ENCODE results near the gene GIT2.
"Not testable (repeated sequence)": the region's sequence is repeated elsewhere in the genome, so short reads cannot be mapped to it uniquely, and the experiment has no call there.

Gene GIT2

GRCh38 chr12:109920261-109920780 lies 75.8 kb downstream of the GIT2 start:
- DNase-seq (ENCODE audit: low spot score), result no peak

DNA sequence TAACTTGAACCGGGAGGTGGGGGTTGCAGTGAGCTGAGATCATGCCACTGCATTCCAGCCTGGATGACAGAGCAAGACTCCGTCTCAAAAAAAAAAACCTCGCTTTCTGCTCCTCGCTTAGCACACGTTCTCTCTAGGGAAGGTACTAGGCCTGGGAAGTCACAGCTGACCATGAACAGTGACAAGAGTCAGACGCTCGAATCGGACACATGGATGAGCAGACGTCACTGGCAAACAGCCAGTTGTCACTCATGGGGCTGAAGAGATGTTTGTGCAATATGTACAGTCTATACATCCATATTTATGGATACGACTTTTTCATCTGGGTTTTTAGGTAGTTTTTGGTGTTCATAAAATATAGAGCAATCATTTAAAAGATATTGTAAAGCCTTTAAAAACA lies 76.7 kb downstream of the GIT2 start:
- DNase-seq (ENCODE audit: low spot score), result no peak

DNA sequence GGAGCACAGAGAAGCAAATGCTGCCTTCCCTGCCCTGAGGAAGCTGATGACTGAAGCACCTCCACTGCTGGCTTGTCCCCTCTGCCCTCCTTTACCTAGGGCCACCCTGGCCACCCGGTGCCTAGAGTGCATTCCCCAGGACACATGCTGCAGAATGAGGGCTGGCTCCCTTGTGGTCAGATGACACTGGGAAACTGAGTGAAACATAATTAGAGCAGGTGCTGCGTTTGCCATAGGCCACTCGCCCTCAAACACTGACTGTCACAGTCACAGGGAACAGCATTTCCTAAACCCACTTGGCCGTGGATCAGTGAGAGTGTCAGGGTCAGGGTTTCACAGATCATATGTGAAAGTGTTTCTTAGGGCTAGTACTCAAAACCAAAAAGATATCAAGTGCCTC lies 80.1 kb downstream of the GIT2 start:
- no peak for DNase-seq (ENCODE audit: low spot score)

DNA sequence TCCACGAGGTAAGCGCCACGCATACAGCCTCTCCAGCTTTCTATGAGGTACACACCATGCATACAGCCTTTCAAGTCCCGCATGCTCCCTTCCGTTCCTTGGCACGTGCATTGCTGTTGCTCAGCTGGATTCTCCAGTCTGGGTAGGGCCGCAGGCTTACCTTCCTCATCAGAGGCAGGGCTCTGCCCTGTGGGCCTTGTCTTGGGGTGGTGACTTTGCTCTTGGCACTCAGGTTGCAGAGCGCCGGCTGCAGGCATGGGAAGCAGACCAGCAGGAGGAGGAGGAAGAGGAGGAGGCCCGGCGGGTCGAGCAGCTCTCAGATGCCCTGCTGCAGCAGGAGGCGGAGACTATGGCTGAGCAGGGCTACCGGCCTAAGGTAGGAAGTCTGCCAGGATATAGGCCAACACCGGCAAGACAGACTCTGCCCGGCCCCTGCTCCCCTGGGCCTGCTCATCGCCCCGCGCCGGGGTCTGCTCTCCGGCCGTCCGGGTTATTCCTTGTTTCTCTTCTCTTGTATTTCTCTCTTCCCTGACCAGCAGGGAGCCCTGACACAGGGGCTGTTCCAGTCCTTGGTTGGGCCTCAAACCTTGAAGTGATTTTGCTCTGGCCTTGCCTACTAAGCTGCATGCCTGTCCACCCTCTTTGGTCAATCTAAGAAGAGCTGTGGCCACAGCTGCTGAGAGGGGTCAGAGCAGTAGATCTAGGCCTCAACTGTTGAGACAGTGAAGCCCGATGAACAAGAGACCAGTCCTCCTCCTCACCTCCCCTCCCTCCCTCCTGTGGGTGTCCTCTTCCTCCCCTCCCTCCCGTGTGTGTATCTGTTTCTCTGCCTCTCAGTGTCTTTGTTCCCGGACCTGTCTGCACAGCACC lies 80.8 kb downstream of the GIT2 start:
- no peak for DNase-seq (ENCODE audit: low spot score)

- DNase-seq (ENCODE audit: low spot score), result no peak
Measured at GRCh38 chr12:109914461-109914860, 81.7 kb downstream of the GIT2 start.

DNA sequence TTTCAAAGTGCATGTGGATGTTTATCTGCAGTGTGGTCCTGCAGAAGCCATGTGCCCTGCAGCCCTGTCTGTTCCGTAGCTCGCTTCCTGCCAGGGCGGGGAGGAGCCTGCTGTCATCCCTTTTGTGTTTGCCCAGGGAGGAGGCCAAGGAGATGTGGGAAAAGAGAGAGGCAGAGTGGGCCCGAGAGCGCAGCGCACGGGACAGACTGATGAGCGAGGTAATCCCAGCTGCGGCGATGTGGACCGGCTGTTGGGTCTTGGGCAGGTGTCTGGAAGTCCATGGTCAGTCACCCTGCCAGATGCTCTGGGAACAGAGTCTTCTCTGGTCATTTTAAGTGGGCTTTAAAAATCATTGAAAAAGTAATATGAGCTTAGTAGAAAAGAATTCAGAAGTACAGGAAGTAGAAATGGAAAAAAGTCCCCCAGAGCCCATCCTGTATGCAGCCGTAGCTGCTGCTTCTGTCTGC lies 83.3 kb downstream of the GIT2 start:
- no peak for DNase-seq (ENCODE audit: low spot score)

DNA sequence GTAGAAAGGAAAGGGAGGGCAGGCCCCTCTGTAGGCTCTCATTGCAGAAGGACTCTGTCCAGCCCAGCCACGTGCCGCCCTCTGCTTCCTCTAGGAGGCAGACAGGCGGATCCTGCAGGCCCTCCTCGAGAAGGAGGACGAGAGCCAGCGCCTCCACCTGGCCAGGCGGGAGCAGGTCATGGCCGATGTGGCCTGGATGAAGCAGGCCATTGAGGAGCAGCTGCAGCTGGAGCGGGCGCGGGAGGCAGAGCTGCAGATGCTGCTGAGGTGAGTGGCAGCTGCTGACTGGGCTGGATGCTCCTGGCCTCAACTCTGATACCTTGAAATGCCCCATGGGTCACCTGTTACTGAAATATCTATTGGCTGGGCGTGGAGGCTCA lies 85.2 kb downstream of the GIT2 start:
- DNase-seq (ENCODE audit: low spot score), result no peak

DNA sequence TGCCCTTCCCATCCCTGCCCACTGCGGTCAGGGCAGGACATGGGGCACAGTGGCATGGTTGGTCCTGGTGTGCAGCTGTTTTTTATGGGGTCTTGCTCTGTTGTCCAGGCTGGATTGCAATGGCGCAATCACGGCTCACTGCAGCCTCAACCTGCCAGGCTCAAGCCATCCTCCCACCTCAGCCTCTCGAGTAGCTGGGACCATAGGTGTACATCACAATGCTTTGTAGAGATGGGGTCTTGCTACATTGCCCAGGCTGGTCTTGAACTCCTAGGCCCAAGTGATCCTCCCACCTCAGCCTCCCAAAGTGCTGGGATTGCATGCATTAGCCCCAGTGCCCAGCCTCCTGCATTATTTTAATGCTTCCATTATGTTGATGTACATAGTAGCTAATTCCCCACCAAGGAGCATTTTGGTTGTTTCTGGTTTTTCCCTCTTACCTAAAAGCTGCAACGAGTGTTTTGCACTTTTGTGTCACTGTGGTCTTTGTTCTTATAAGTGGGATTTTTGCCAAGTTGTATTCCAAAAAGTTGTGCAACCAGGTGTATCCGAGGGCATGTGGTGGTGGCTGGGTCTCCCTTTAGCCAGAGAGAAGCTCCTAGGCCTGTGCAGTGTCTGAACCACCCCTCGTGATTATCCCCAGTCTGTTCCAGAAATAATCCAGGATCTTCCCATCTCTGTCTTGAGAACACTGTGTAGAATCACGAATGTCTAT lies 85.8 kb downstream of the GIT2 start:
- no peak for DNase-seq (ENCODE audit: low spot score)

- no peak for DNase-seq (ENCODE audit: low spot score)
Measured at GRCh38 chr12:109905301-109905700, 90.9 kb downstream of the GIT2 start.

DNA sequence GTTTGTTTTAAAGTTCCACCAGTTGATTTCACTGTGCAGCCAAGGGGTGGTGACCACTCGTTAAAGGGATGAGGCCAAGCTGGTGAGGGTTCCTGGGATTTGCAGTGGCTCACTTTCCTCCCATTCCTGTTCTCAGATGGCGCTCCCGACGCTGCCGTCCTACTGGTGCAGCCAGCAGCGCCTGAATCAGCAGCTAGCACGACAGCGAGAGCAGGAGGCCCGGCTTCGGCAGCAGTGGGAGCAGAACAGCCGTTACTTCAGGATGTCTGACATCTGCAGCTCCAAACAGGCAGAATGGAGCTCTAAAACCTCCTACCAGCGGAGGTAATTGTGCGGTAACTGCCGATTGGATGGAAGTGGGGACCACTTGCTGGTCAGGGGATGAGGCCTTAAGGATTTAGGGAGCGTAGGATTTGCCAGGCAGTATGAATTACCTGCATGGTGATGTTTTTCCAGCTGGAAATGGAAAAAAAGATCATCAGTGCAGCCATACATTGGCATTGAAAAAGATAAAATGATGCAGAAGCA lies 93.2 kb downstream of the GIT2 start:
- DNase-seq (ENCODE audit: low spot score), result no peak

DNA sequence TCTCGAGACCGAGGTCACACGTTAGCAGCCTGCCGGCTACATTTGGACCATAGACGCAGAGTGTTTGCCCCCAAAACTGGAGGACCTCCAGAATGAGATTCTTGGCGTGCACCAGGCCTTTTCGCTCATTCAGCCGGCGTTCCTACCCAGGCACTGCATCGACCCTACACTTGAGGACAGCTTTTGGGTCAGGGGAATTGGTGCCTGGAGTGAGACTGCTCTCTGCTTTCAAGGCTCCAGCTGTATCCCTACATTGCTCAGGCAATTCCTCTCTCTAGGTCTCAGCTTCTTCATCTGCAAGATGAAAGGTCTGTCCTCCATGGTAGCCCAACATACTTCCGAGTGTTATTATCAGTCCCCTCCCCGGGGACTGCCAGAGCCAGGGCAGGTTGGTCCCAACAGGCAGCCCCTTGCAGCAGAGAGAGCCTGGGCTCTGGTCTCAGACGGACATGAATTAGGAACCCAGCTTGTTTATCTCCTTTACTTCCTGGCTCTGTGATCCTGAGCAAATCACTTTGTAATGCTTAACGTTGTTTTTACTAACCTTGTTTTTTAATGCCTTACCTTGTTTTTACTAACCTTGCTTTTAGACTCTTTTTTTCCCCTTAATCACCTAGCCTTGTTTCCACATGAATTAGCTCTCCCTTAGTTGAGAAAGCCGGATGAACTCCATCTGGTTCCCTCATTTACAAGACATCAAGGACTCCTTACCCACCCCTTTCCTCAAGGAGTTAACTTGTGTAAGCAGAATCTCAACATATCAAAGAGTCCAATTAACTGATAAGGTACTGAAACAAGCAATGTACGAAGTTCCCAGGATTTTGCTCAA lies 95.2 kb downstream of the GIT2 start:
- no peak for DNase-seq (ENCODE audit: low spot score)

- DNase-seq (ENCODE audit: low spot score), result peak; percentile 91
Measured at GRCh38 chr12:109899783-109900751, 96.1 kb downstream of the GIT2 start, which contains the start of gene TCHP. Gene TCHP (plus strand): TSS chr12:109900274. CDS start chr12:109903027, 2,753 bp downstream.

GRCh38 chr12:109899345-109899744 lies 96.8 kb downstream of the GIT2 start:
- DNase-seq (ENCODE audit: low spot score), result not testable (repeated sequence)

GRCh38 chr12:109897029-109897428 lies 99.1 kb downstream of the GIT2 start:
- no peak for DNase-seq (ENCODE audit: low spot score)

DNA sequence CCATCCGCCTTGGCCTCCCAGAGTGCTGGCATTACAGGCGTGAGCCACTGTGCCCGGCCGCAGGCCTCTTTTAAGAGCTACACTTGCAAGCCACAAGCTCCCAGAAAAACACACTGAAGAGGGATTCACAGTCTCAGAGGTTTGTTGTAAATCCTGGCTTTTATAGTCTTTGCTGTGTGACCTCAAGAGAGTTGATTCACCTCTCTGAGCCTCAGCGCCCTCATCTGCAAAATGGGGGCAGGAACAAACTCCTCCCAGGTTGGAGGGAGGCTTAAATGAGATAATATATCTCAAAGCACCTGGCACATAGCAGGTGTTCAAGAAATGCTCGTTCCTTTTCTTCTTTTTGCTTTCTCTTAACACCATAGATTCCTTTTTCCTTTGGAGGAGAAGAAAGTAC lies 100.0 kb downstream of the GIT2 start:
- DNase-seq (ENCODE audit: low spot score), result no peak

GRCh38 chr12:109894939-109895338 lies 101.2 kb downstream of the GIT2 start:
- DNase-seq (ENCODE audit: low spot score), result no peak

- no peak for DNase-seq (ENCODE audit: low spot score)
Measured at GRCh38 chr12:109893261-109893995, 102.7 kb downstream of the GIT2 start.

- DNase-seq (ENCODE audit: low spot score), result no peak
Measured at GRCh38 chr12:109892748-109893147, 103.4 kb downstream of the GIT2 start.

DNA sequence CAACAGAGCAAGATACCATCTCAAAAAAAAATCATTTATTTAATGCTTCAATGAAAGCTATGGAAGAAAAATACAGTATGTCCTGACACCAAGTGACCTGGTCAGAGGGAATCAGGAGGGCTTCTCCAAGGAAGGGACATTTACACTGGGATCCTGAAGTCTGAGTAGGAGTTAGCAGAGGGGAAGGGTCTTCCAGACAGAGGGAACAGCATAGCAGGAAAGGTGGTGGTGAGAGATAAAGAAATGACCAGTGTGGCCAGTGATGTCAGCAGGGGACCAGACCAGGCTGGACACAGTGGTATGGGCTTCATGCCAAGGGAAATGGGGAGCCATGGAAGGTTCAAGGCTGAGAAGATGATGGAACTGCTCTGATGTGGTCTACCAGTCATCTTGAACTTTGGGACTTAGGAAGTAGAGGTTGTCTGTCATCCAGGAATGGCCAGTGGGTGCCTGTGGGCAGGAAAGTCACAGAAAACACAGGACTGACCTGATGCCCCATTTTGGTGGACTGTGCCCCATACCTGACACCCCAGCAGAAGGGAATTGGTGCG lies 103.9 kb downstream of the GIT2 start:
- no peak for DNase-seq (ENCODE audit: low spot score)

GRCh38 chr12:109891731-109892130 lies 104.4 kb downstream of the GIT2 start:
- not testable (repeated sequence) for DNase-seq (ENCODE audit: low spot score)
